ENCODE data around the gene IL15RA. TPM values are rescaled to one million over a fixed set of nuclear protein-coding genes. Genes with fewer than 3 reads are reported as not detected.

The IL15RA gene
- total and polyA plus RNA-seq, 4 donors: 6.6 to 10.7 (median 9.4) TPM

- Histone ChIP-seq H3K27me3 (ENCODE audit: control insufficient read depth in 4 of 4, insufficient read depth in 4 of 4, low read length in 3 of 4) (no peaks in the 10 kb centered on the region), H3K9me3 (ENCODE audit: control insufficient read depth in 4 of 4, low read length in 3 of 4) (no peaks in the 10 kb centered on the region), H3K9ac (ENCODE audit: low read depth in 1 of 2, low read length in 2 of 2) (no peak overlapping the region), H3K36me3 (ENCODE audit: control insufficient read depth in 4 of 4, insufficient read depth in 3 of 4, low read depth in 1 of 4, low read length in 3 of 4) (peaks cover 6 to 21% (median 8%) of the 10 kb centered on the region in 4 donors), H3K4me3 (ENCODE audit: low read depth in 1 of 3, low read length in 3 of 3) (no peak overlapping the region), H3K27ac (ENCODE audit: low read depth in 1 of 2, low read length in 2 of 2) (peak overlapping the region in 1 of 2 donors; percentile 24), H3K4me1 (ENCODE audit: control insufficient read depth in 4 of 4, insufficient read depth in 4 of 4, low read length in 3 of 4) (peaks cover 2 to 20% (median 8%) of the 10 kb centered on the region in 4 donors)
- peak; percentile 40 for TF ChIP-seq ATF3 (IDR thresholded peaks at IDR 0.05)
- no peak for TF ChIP-seq EGR1 (IDR thresholded peaks at IDR 0.05; ENCODE audit: low read depth in 2 of 2)
- peak in 1 of 2 donors; percentile 27 for TF ChIP-seq RAD21 (IDR thresholded peaks at IDR 0.05)
- no peak for TF ChIP-seq FOXA1 (IDR thresholded peaks at IDR 0.05)
- TF ChIP-seq YY1 (IDR thresholded peaks at IDR 0.05): no peak
- no peak for TF ChIP-seq GABPA (IDR thresholded peaks at IDR 0.05 in 1 of 2, conservative IDR thresholded peaks at IDR 0.05 in 1 of 2)
- no peak for TF ChIP-seq TAF1 (conservative IDR thresholded peaks at IDR 0.05)
- TF ChIP-seq RXRA (IDR thresholded peaks at IDR 0.05): no peak
- TF ChIP-seq REST (IDR thresholded peaks at IDR 0.05): no peak
- TF ChIP-seq CTCF (IDR thresholded peaks at IDR 0.05; ENCODE audit: low read depth, low read length, missing input control): no peak
- TF ChIP-seq ZBTB33 (IDR thresholded peaks at IDR 0.05): no peak
- peak in 1 of 2 donors; percentile 21 for TF ChIP-seq HNF4A (conservative IDR thresholded peaks at IDR 0.05)
- DNase-seq (ENCODE audit: low spot score): no peak
- WGBS: 79% methylated on average over 7 of the region's 7 CpGs
Observed at GRCh38 chr10:5951167-5951711, 26.1 kb downstream of the IL15RA start.

- Histone ChIP-seq H3K36me3 (ENCODE audit: control insufficient read depth in 4 of 4, insufficient read depth in 3 of 4, low read depth in 1 of 4, low read length in 3 of 4) (peaks cover 5 to 20% (median 7%) of the 10 kb centered on the region in 4 donors), H3K9ac (ENCODE audit: low read depth in 1 of 2, low read length in 2 of 2) (no peak overlapping the region), H3K27me3 (ENCODE audit: control insufficient read depth in 4 of 4, insufficient read depth in 4 of 4, low read length in 3 of 4) (no peaks in the 10 kb centered on the region), H3K9me3 (ENCODE audit: control insufficient read depth in 4 of 4, low read length in 3 of 4) (no peaks in the 10 kb centered on the region), H3K4me1 (ENCODE audit: control insufficient read depth in 4 of 4, insufficient read depth in 4 of 4, low read length in 3 of 4) (peaks cover 2 to 25% (median 8%) of the 10 kb centered on the region in 4 donors), H3K27ac (ENCODE audit: low read depth in 1 of 2, low read length in 2 of 2) (peak overlapping the region in 1 of 2 donors; percentile 80), H3K4me3 (ENCODE audit: low read depth in 1 of 3, low read length in 3 of 3) (no peak overlapping the region)
- WGBS: 62% methylated on average over 14 of the region's 14 CpGs
- no peak for DNase-seq (ENCODE audit: low spot score)
- TF ChIP-seq GABPA (IDR thresholded peaks at IDR 0.05 in 1 of 2, conservative IDR thresholded peaks at IDR 0.05 in 1 of 2) (no peak), HNF4A (conservative IDR thresholded peaks at IDR 0.05) (peak in 1 of 2 donors; percentile 4), EGR1 (IDR thresholded peaks at IDR 0.05; ENCODE audit: low read depth in 2 of 2) (no peak), ATF3 (IDR thresholded peaks at IDR 0.05) (no peak), RXRA (IDR thresholded peaks at IDR 0.05) (no peak), JUND (IDR thresholded peaks at IDR 0.05) (no peak), FOXA1 (IDR thresholded peaks at IDR 0.05) (no peak), RAD21 (IDR thresholded peaks at IDR 0.05) (peak; percentile 87 to 92), FOXA2 (IDR thresholded peaks at IDR 0.05) (no peak), HNF4G (IDR thresholded peaks at IDR 0.05) (no peak), CTCF (IDR thresholded peaks at IDR 0.05; ENCODE audit: low read depth, low read length, missing input control) (peak; percentile 52), ZBTB33 (IDR thresholded peaks at IDR 0.05) (no peak), YY1 (IDR thresholded peaks at IDR 0.05) (no peak), TAF1 (conservative IDR thresholded peaks at IDR 0.05) (no peak)
Observed at GRCh38 chr10:5949009-5949759, 28.2 kb downstream of the IL15RA start.
